WTC11 (cell line): ENCODE results near the gene SNRPA. TPM values are rescaled to one million over a fixed set of nuclear protein-coding genes. Genes with fewer than 3 reads are reported as not detected.

Experiments used
- ATAC-seq: fragments of 200-7000 bp; cut with Tn5 transposase; 2 replicates; pipeline ENCODE4 v1.10.0; 2021; ENCODE audit warnings: mild to moderate bottlenecking, moderate library complexity
- CTCF ChIA-PET: fragments of 300-600 bp; sonication (Branson Sonifier 250); formaldehyde crosslinking; loops from one replicate; lab custom pipeline; 2021; ENCODE audit warnings: antibody characterized with exemption; lab: Charles Lee
- POLR2A ChIA-PET: fragments of 350-600 bp; sonication (Branson Sonifier 250); formaldehyde crosslinking; loops from one replicate; lab custom pipeline; 2021; ENCODE audit warnings: antibody characterized with exemption; lab: Charles Lee
- DNase-seq: peaks from one replicate; pipeline ENCODE4 v3.0.0; 2021; ENCODE audit warnings: low spot score
- H3K27ac Mint-ChIP-seq: 2 replicates; pipeline ENCODE4 v1.8.0; 2021; ENCODE audit warnings: mixed read lengths
- H3K27me3 Mint-ChIP-seq: 2 replicates; pipeline ENCODE4 v1.8.0; 2021; ENCODE audit warnings: low read depth, mild to moderate bottlenecking, moderate library complexity, mixed read lengths
- H3K36me3 Mint-ChIP-seq: 2 replicates; pipeline ENCODE4 v1.8.0; 2021; ENCODE audit warnings: mixed read lengths
- H3K4me1 Mint-ChIP-seq: 2 replicates; pipeline ENCODE4 v1.8.0; 2022; ENCODE audit warnings: mixed read lengths
- H3K4me3 Mint-ChIP-seq: 2 replicates; pipeline ENCODE4 v1.8.0; 2021; ENCODE audit warnings: mild to moderate bottlenecking, moderate library complexity, mixed read lengths
- H3K9me3 Mint-ChIP-seq: 2 replicates; pipeline ENCODE4 v1.8.0; 2021; ENCODE audit warnings: mixed read lengths
- E2F4 ChIP-seq: sonication (generic); formaldehyde crosslinking; IDR thresholded peaks from 2 replicates; pipeline ENCODE4 v1.8.1; 2022; ENCODE audit warnings: low read depth, mild to moderate bottlenecking, moderate library complexity, missing genetic modification reagents, borderline replicate concordance
- EMX1 ChIP-seq: fragments of 250-450 bp; sonication (Bioruptor Pico); IDR thresholded peaks from 2 replicates; pipeline ENCODE4 v1.8.0; 2021; ENCODE audit warnings: mild to moderate bottlenecking
- ESRRA ChIP-seq: sonication (generic); formaldehyde crosslinking; IDR thresholded peaks from 2 replicates; pipeline ENCODE4 v1.8.1; 2022; ENCODE audit warnings: mild to moderate bottlenecking, missing genetic modification reagents, borderline replicate concordance
- NFYB ChIP-seq: sonication (generic); formaldehyde crosslinking; conservative IDR thresholded peaks from 2 replicates; pipeline ENCODE4 v1.8.0; 2022; ENCODE audit warnings: low read depth, missing genetic modification reagents
- PRDM15 ChIP-seq: sonication (generic); formaldehyde crosslinking; IDR thresholded peaks from 2 replicates; pipeline ENCODE4 v1.8.0; 2022; ENCODE audit warnings: missing genetic modification reagents
- TEAD4 ChIP-seq: sonication (generic); formaldehyde crosslinking; IDR thresholded peaks from 2 replicates; pipeline ENCODE4 v1.8.0; 2022; ENCODE audit warnings: mild to moderate bottlenecking, missing genetic modification reagents
- ZMAT4 ChIP-seq: fragments of 250-450 bp; sonication (Bioruptor Pico); IDR thresholded peaks from 2 replicates; pipeline ENCODE4 v1.9.0; 2021; ENCODE audit warnings: mild to moderate bottlenecking
- ZNF138 ChIP-seq: sonication (generic); formaldehyde crosslinking; conservative IDR thresholded peaks from 2 replicates; pipeline ENCODE4 v1.8.1; 2022; ENCODE audit warnings: mild to moderate bottlenecking, moderate library complexity, missing genetic modification reagents
- ZNF263 ChIP-seq: sonication (generic); formaldehyde crosslinking; IDR thresholded peaks from 2 replicates; pipeline ENCODE4 v1.8.1; 2022; ENCODE audit warnings: low read depth, mild to moderate bottlenecking, moderate library complexity, missing genetic modification reagents
- ZNF416 ChIP-seq: fragments of 250-450 bp; sonication (Bioruptor Pico); IDR thresholded peaks from 2 replicates; pipeline ENCODE4 v1.9.0; 2021; ENCODE audit warnings: mild to moderate bottlenecking, inconsistent platforms
- total RNA-seq: library from RNA; stranded (reverse); gene quantifications from 3 replicates; pipeline ENCODE4 v1.2.3, GENCODE V29; 2021
- TF ChIP-seq, protein P1 (sequence below): fragments of 250-450 bp; sonication (Bioruptor Pico); IDR thresholded peaks from 2 replicates; pipeline ENCODE4 v1.9.0; 2021; ENCODE audit warnings: mild to moderate bottlenecking, borderline replicate concordance
- TF ChIP-seq, protein P2 (sequence below): fragments of 250-450 bp; sonication (Bioruptor Pico); conservative IDR thresholded peaks from 2 replicates; pipeline ENCODE4 v1.9.0; 2021; ENCODE audit warnings: mild to moderate bottlenecking
- TF ChIP-seq, protein P3 (sequence below): sonication (generic); formaldehyde crosslinking; IDR thresholded peaks from 2 replicates; pipeline ENCODE4 v1.8.1; 2023; ENCODE audit warnings: mild to moderate bottlenecking, missing genetic modification reagents
- TF ChIP-seq, protein P4 (sequence below): sonication (generic); formaldehyde crosslinking; IDR thresholded peaks from 2 replicates; pipeline ENCODE4 v1.8.1; 2023; ENCODE audit warnings: mild to moderate bottlenecking, moderate library complexity, missing genetic modification reagents

SNRPA gene
- total RNA-seq, 1 experiment from 2014 or later: 227 TPM

GRCh38 chr19:40703029-40703755, 47.8 kb upstream of the SNRPA start:
- no peak for DNase-seq
- no peaks in the 10 kb centered on the region for H3K27me3 Mint-ChIP-seq
- H3K4me1 Mint-ChIP-seq: peaks cover 8% of the 10 kb centered on the region; the same call in 1 of the 2 replicates
- ChIA-PET POLR2A (interaction anchor here (1.1 kb wide), 1 partner anchor 736 kb away, joined by 3 read pairs; no protein-coding TSS in a partner anchor), CTCF (interaction anchor here (0.6 to 1.7 kb wide), 21 partner anchors 11 to 460 kb away, joined by 3 to 55 read pairs (median 5); partner anchors contain the start of genes ACTMAP, COQ8B, ITPKC and NUMBL)
- H3K9me3 Mint-ChIP-seq: no peaks in the 10 kb centered on the region
- peaks cover 40% of the 10 kb centered on the region for H3K36me3 Mint-ChIP-seq
- H3K27ac Mint-ChIP-seq: peak overlapping the region; percentile 68
- no peak overlapping the region for H3K4me3 Mint-ChIP-seq
- TF ChIP-seq NFYB (CRISPR knock-in tag) (no peak), PRDM15 (CRISPR knock-in tag) (no peak), EMX1 (no peak)
- TF ChIP-seq, protein P1, sequence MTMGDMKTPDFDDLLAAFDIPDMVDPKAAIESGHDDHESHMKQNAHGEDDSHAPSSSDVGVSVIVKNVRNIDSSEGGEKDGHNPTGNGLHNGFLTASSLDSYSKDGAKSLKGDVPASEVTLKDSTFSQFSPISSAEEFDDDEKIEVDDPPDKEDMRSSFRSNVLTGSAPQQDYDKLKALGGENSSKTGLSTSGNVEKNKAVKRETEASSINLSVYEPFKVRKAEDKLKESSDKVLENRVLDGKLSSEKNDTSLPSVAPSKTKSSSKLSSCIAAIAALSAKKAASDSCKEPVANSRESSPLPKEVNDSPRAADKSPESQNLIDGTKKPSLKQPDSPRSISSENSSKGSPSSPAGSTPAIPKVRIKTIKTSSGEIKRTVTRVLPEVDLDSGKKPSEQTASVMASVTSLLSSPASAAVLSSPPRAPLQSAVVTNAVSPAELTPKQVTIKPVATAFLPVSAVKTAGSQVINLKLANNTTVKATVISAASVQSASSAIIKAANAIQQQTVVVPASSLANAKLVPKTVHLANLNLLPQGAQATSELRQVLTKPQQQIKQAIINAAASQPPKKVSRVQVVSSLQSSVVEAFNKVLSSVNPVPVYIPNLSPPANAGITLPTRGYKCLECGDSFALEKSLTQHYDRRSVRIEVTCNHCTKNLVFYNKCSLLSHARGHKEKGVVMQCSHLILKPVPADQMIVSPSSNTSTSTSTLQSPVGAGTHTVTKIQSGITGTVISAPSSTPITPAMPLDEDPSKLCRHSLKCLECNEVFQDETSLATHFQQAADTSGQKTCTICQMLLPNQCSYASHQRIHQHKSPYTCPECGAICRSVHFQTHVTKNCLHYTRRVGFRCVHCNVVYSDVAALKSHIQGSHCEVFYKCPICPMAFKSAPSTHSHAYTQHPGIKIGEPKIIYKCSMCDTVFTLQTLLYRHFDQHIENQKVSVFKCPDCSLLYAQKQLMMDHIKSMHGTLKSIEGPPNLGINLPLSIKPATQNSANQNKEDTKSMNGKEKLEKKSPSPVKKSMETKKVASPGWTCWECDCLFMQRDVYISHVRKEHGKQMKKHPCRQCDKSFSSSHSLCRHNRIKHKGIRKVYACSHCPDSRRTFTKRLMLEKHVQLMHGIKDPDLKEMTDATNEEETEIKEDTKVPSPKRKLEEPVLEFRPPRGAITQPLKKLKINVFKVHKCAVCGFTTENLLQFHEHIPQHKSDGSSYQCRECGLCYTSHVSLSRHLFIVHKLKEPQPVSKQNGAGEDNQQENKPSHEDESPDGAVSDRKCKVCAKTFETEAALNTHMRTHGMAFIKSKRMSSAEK: no peak
- TF ChIP-seq, protein P2, sequence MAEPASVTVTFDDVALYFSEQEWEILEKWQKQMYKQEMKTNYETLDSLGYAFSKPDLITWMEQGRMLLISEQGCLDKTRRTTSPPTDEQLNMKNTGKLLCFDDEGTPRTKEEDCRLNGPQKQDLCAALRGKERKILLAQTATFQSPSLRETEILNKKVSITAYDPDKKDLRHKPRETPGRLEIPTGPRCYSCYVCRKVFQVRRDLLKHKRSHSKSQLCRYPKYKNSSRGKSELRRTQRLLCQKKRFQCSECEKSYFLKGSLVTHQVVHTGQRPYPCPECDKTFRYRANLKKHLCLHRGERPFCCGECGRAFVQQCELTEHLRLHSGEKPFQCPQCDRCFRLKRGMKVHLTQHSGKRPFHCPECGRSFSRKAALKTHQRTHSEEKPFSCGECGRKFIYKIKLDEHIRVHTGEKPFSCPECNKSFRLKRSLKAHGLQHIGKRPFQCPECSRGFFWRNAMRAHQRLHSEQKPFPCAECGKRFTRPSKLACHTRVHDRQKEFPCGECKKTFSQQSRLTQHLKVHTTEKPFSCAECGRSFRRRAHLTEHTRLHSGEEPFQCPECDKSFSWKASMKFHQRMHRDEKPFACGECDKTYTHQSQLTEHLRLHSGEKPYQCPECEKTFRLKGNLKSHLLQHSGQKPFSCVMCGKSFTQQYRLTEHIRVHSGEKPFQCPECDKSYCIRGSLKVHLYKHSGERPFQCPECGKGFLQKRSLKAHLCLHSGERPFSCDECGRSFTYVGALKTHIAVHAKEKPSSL (CRISPR knock-in tag): no peak
- TF ChIP-seq, all 79 proteins: peak for 0
- ATAC-seq: no peak; the same call in 1 of the 2 replicates

DNA sequence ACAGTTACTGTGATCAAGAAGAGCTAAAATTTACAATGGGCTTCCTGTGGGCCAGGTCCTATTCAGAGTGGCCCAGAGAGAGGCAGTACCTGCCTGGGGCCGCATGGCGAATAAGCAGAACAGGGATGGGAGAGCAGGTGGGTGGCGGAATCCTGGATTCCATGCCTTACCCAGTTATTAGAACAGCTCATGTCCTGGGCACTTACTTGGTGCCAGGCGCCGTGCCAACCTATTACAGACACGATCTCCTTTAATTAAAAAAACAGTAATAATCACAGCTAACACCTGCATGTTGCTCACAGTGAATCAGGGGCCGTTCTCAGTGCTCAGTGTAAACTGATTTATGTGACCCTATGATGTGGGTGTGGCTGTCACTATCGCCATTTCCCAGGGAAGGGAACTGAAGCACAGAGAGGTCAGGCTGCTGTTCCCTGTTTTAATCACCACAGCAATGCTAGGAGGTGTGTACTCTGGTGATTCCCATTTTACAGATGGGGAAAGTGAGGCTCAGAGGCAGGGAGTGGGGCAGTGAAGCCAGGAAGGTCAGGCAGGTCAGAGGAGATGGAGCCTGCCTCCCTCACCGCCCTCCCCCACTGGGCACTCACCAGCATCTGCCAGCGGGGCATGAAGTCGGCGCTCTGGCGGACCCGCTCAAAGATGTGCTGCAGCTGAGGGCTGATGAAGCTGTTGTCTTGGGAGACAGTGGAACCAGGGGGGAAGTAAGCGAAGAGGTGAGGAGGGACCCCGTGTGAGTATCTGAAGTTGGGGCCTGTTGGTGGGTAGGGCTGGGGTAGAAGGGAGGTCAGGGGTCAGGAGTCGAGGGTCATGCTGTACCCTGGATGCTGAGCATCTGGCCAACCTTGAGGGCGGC, 46.3 kb upstream of the SNRPA start:
- ATAC-seq: no peak
- no peak for TF ChIP-seq TEAD4 (CRISPR knock-in tag)
- TF ChIP-seq ESRRA (CRISPR knock-in tag): no peak
- no peak for TF ChIP-seq ZNF416 (CRISPR knock-in tag)
- TF ChIP-seq, protein P3, sequence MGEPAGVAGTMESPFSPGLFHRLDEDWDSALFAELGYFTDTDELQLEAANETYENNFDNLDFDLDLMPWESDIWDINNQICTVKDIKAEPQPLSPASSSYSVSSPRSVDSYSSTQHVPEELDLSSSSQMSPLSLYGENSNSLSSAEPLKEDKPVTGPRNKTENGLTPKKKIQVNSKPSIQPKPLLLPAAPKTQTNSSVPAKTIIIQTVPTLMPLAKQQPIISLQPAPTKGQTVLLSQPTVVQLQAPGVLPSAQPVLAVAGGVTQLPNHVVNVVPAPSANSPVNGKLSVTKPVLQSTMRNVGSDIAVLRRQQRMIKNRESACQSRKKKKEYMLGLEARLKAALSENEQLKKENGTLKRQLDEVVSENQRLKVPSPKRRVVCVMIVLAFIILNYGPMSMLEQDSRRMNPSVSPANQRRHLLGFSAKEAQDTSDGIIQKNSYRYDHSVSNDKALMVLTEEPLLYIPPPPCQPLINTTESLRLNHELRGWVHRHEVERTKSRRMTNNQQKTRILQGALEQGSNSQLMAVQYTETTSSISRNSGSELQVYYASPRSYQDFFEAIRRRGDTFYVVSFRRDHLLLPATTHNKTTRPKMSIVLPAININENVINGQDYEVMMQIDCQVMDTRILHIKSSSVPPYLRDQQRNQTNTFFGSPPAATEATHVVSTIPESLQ: no peak
- no peak for TF ChIP-seq ZNF263 (CRISPR knock-in tag)
- TF ChIP-seq E2F4 (CRISPR knock-in tag): no peak
- TF ChIP-seq, protein P4, sequence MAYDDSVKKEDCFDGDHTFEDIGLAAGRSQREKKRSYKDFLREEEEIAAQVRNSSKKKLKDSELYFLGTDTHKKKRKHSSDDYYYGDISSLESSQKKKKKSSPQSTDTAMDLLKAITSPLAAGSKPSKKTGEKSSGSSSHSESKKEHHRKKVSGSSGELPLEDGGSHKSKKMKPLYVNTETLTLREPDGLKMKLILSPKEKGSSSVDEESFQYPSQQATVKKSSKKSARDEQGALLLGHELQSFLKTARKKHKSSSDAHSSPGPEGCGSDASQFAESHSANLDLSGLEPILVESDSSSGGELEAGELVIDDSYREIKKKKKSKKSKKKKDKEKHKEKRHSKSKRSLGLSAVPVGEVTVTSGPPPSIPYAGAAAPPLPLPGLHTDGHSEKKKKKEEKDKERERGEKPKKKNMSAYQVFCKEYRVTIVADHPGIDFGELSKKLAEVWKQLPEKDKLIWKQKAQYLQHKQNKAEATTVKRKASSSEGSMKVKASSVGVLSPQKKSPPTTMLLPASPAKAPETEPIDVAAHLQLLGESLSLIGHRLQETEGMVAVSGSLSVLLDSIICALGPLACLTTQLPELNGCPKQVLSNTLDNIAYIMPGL: no peak
- no peak for TF ChIP-seq ZNF138 (CRISPR knock-in tag)
- no peak for TF ChIP-seq ZMAT4

More for the DNA sequence above, 46.3 kb upstream of the SNRPA start:
- ChIA-PET CTCF (interaction anchor here (1.7 kb wide), 1 partner anchor 13 kb away, joined by 5 read pairs; no protein-coding TSS in a partner anchor), POLR2A (no interaction called here)
- H3K4me1 Mint-ChIP-seq: peaks cover 8% of the 10 kb centered on the region; the same call in 1 of the 2 replicates
- H3K9me3 Mint-ChIP-seq: no peaks in the 10 kb centered on the region
- no peak overlapping the region for H3K27ac Mint-ChIP-seq
- H3K27me3 Mint-ChIP-seq: no peaks in the 10 kb centered on the region
- H3K4me3 Mint-ChIP-seq: no peak overlapping the region
- no peak for DNase-seq
- peaks cover 41% of the 10 kb centered on the region for H3K36me3 Mint-ChIP-seq
